ENCODE results near the gene CHST11. TPM values are rescaled to one million over a fixed set of nuclear protein-coding genes. Genes with fewer than 3 reads are reported as not detected.
A peak's percentile ranks its signal among the peaks of the same experiment; 100 is the strongest.

The CHST11 gene
- total RNA-seq, 2 experiments from 2014 or later: 39.3 to 45.3 TPM

DNA sequence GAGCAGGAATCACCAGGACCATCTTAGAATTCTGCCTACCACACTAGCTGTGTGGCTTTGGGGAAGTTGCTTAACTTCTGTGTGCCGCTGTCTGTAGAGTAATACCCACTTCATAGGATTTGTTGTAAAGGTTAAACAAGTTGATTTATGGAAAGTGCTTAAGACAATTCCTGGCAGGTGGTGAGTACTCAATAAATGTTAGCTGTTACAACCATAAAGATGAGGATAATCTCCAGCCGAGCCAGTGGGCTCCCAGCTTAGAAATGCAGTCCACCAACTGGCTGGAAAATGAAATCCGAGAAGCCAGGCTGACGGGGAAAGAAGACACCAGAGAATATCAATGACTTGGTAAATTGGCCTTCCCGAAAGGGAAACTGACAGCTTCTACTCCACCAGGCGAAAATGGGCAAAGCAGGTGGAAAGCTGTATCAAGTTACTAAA, 173.5 kb downstream of the CHST11 start:
- CTCF ChIA-PET: interaction anchor here (1.0 to 2.1 kb wide), 2 partner anchors 173 to 249 kb away, joined by 3 to 6 read pairs; partner anchors contain the start of gene CHST11
- Mint-ChIP-seq H3K27ac (no peak overlapping the region), H3K27me3 (ENCODE audit: low read depth) (no peaks in the 10 kb centered on the region), H3K4me1 (ENCODE audit: low read depth) (peaks cover 11% of the 10 kb centered on the region), H3K4me3 (no peak overlapping the region), H3K9me3 (no peaks in the 10 kb centered on the region), H3K36me3 (ENCODE audit: low read depth) (peaks cover 8% of the 10 kb centered on the region)
- DNase-seq: no peak
- intact Hi-C loops (cut with micrococcal nuclease): no loop called here

- H3K27ac Mint-ChIP-seq: no peak overlapping the region
- H3K4me3 Mint-ChIP-seq: no peak overlapping the region
- H3K9me3 Mint-ChIP-seq: no peaks in the 10 kb centered on the region
- H3K27me3 Mint-ChIP-seq (ENCODE audit: low read depth): no peaks in the 10 kb centered on the region
- peaks cover 8% of the 10 kb centered on the region for H3K36me3 Mint-ChIP-seq (ENCODE audit: low read depth)
- H3K4me1 Mint-ChIP-seq (ENCODE audit: low read depth): peaks cover 14% of the 10 kb centered on the region
- DNase-seq: no peak
- CTCF ChIA-PET: interaction anchor here (0.9 kb wide), 1 partner anchor 250 kb away, joined by 3 read pairs; no protein-coding TSS in a partner anchor
- intact Hi-C loops (cut with micrococcal nuclease): no loop called here
These were observed 175.1 kb downstream of the CHST11 start for GRCh38 chr12:104631867-104632266.

DNA sequence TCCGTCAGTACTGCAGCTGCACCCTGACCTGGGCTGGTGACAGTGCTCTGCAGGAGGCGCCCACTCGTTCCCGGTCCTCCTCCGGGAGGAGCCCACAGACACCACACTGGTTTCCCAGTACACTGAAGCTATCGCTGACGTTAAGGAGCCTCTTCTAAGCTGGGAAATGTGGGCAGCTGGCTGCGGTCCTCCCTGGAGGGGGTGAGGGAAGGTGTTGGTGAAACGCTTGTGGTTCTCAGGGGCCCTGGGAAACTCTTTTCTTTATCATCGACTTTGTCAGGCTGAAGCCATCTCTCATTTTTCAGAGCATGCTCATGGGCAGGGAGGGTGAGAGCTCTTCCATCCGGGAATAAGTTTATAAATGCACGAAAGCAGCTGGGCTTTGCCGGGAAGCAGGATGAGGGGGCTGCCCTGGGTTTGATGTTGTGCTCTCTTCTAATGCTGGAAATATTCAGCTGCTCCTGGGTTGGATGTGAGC, 176.0 kb downstream of the CHST11 start:
- Mint-ChIP-seq H3K27me3 (ENCODE audit: low read depth) (no peaks in the 10 kb centered on the region), H3K4me1 (ENCODE audit: low read depth) (peaks cover 17% of the 10 kb centered on the region), H3K4me3 (no peak overlapping the region), H3K9me3 (no peaks in the 10 kb centered on the region), H3K36me3 (ENCODE audit: low read depth) (peaks cover 9% of the 10 kb centered on the region), H3K27ac (no peak overlapping the region)
- intact Hi-C loops (cut with micrococcal nuclease): no loop called here
- no peak for DNase-seq
- CTCF ChIA-PET: interaction anchor here (0.7 to 0.9 kb wide), 2 partner anchors 64 to 251 kb away, joined by 3 read pairs; no protein-coding TSS in a partner anchor

GRCh38 chr12:104634044-104634443, 177.3 kb downstream of the CHST11 start:
- CTCF ChIA-PET: no interaction called here

GRCh38 chr12:104634852-104635251, 178.1 kb downstream of the CHST11 start:
- H3K9me3 Mint-ChIP-seq: no peaks in the 10 kb centered on the region
- H3K4me1 Mint-ChIP-seq (ENCODE audit: low read depth): peaks cover 20% of the 10 kb centered on the region
- DNase-seq: no peak
- H3K36me3 Mint-ChIP-seq (ENCODE audit: low read depth): peaks cover 12% of the 10 kb centered on the region
- no peaks in the 10 kb centered on the region for H3K27me3 Mint-ChIP-seq (ENCODE audit: low read depth)
- H3K27ac Mint-ChIP-seq: no peak overlapping the region
- CTCF ChIA-PET: no interaction called here
- intact Hi-C loops (cut with micrococcal nuclease): no loop called here
- H3K4me3 Mint-ChIP-seq: no peak overlapping the region

More at GRCh38 chr12:104634044-104634443, 177.3 kb downstream of the CHST11 start:
- no peaks in the 10 kb centered on the region for H3K9me3 Mint-ChIP-seq
- H3K36me3 Mint-ChIP-seq (ENCODE audit: low read depth): peaks cover 8% of the 10 kb centered on the region
- no peak for DNase-seq
- H3K4me3 Mint-ChIP-seq: no peak overlapping the region
- no peaks in the 10 kb centered on the region for H3K27me3 Mint-ChIP-seq (ENCODE audit: low read depth)
- H3K4me1 Mint-ChIP-seq (ENCODE audit: low read depth): peaks cover 20% of the 10 kb centered on the region
- intact Hi-C loops (cut with micrococcal nuclease): no loop called here
- H3K27ac Mint-ChIP-seq: no peak overlapping the region

DNA sequence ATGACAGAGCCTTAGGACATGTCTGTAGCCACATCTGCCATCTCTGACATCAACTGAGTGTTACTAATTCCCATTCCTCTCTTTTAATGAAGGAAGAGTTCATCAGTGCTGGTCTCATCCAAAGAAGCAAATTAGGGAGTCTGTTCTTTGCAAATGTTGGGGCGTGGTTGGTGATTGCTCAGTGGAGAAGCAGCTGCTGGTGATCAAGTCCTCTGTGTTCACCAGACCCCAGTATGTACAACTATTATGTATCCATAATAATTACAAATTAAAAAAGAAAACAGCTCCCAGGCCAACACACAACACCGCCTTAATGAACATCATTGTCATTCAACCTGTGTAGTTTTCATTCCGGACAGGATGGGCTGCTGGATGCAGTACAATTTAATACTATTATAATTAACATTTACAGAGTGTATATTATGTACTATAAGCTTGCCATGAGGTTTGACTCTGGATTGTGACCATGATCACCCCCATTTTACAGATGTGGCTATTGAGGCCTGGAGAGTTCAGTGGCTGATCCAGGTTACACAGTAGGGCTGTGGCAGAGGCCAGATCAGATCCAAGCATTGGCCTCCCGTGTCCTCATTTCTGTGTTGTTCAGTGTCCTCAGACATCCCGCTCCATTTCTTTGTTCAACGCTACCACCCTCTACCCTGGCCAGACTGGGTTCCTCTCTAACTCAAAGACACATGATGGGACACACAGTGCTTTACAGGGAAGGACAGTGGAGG, 179.0 kb downstream of the CHST11 start:
- CTCF ChIA-PET: interaction anchor here (0.6 kb wide), 1 partner anchor 357 kb away, joined by 3 read pairs; no protein-coding TSS in a partner anchor
- H3K4me1 Mint-ChIP-seq (ENCODE audit: low read depth): peaks cover 19% of the 10 kb centered on the region
- no peak overlapping the region for H3K4me3 Mint-ChIP-seq

GRCh38 chr12:104636496-104636895, 179.7 kb downstream of the CHST11 start:
- intact Hi-C loops (cut with micrococcal nuclease): no loop called here
- Mint-ChIP-seq H3K4me3 (no peak overlapping the region), H3K36me3 (ENCODE audit: low read depth) (peaks cover 18% of the 10 kb centered on the region), H3K27me3 (ENCODE audit: low read depth) (no peaks in the 10 kb centered on the region), H3K4me1 (ENCODE audit: low read depth) (peaks cover 17% of the 10 kb centered on the region), H3K27ac (no peak overlapping the region), H3K9me3 (peaks cover 7% of the 10 kb centered on the region)
- CTCF ChIA-PET: interaction anchor here (0.6 kb wide), 1 partner anchor 358 kb away, joined by 3 read pairs; no protein-coding TSS in a partner anchor
- no peak for DNase-seq

More for the DNA sequence above, 179.0 kb downstream of the CHST11 start:
- peaks cover 4% of the 10 kb centered on the region for H3K9me3 Mint-ChIP-seq
- no peak overlapping the region for H3K27ac Mint-ChIP-seq
- no peaks in the 10 kb centered on the region for H3K27me3 Mint-ChIP-seq (ENCODE audit: low read depth)
- DNase-seq: no peak
- H3K36me3 Mint-ChIP-seq (ENCODE audit: low read depth): peaks cover 16% of the 10 kb centered on the region
- intact Hi-C loops (cut with micrococcal nuclease): no loop called here

- peaks cover 20% of the 10 kb centered on the region for H3K4me1 Mint-ChIP-seq (ENCODE audit: low read depth)
- intact Hi-C loops (cut with micrococcal nuclease): no loop called here
- peaks cover 18% of the 10 kb centered on the region for H3K36me3 Mint-ChIP-seq (ENCODE audit: low read depth)
- no peak for DNase-seq
- peaks cover 7% of the 10 kb centered on the region for H3K9me3 Mint-ChIP-seq
- CTCF ChIA-PET: no interaction called here
- no peaks in the 10 kb centered on the region for H3K27me3 Mint-ChIP-seq (ENCODE audit: low read depth)
- peak overlapping the region; percentile 24 for H3K27ac Mint-ChIP-seq
- no peak overlapping the region for H3K4me3 Mint-ChIP-seq
These were observed 180.9 kb downstream of the CHST11 start for GRCh38 chr12:104637604-104638003.

DNA sequence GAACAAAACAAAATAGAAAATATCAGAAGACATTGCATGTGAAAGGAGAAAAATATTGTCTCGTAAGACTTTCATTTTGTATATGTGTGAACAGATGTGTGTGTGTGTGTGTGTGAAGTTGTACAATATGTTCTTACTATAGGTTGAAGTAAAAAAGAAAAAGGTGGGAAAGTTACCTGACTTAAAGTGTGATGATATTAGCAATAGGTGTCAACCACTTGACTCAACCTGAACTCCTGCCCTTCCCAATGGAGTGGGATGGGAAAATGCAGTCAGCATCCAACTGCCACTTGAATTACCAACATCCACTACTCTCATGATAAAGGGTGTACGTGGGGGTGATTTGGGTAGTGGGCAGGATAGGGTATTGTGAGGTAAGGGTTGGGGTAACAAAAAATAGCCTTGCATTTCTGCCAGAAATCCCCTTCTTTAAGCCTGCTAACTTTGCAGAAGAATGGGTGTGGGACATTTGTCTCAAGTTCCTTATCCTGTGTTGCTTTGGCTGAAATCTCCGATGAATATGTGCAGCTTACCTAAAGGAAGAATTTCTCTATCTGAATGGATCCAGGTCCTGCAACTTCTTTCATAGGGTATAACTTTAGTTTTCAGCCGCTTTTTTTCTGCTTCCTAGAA, 181.6 kb downstream of the CHST11 start:
- Mint-ChIP-seq H3K36me3 (ENCODE audit: low read depth) (peaks cover 18% of the 10 kb centered on the region), H3K9me3 (peaks cover 7% of the 10 kb centered on the region), H3K4me3 (no peak overlapping the region), H3K27me3 (ENCODE audit: low read depth) (no peaks in the 10 kb centered on the region), H3K4me1 (ENCODE audit: low read depth) (peaks cover 20% of the 10 kb centered on the region), H3K27ac (peak overlapping the region; percentile 24)
- intact Hi-C loops (cut with micrococcal nuclease): no loop called here
- DNase-seq: no peak
- CTCF ChIA-PET: no interaction called here

GRCh38 chr12:104638851-104639240, 182.1 kb downstream of the CHST11 start:
- H3K9me3 Mint-ChIP-seq: peaks cover 7% of the 10 kb centered on the region
- no peak for DNase-seq
- CTCF ChIA-PET: no interaction called here
- H3K36me3 Mint-ChIP-seq (ENCODE audit: low read depth): peaks cover 16% of the 10 kb centered on the region
- no peak overlapping the region for H3K27ac Mint-ChIP-seq
- peaks cover 25% of the 10 kb centered on the region for H3K4me1 Mint-ChIP-seq (ENCODE audit: low read depth)
- no peak overlapping the region for H3K4me3 Mint-ChIP-seq
- intact Hi-C loops (cut with micrococcal nuclease): no loop called here
- H3K27me3 Mint-ChIP-seq (ENCODE audit: low read depth): no peaks in the 10 kb centered on the region

- intact Hi-C loops (cut with micrococcal nuclease): no loop called here
- Mint-ChIP-seq H3K4me1 (ENCODE audit: low read depth) (peaks cover 30% of the 10 kb centered on the region), H3K9me3 (peaks cover 7% of the 10 kb centered on the region), H3K27me3 (ENCODE audit: low read depth) (no peaks in the 10 kb centered on the region), H3K27ac (no peak overlapping the region), H3K36me3 (ENCODE audit: low read depth) (peaks cover 14% of the 10 kb centered on the region), H3K4me3 (no peak overlapping the region)
- DNase-seq: no peak
- CTCF ChIA-PET: interaction anchor here (0.7 to 1.6 kb wide), 3 partner anchors 40 to 233 kb away, joined by 3 read pairs; no protein-coding TSS in a partner anchor
These were observed 184.2 kb downstream of the CHST11 start for GRCh38 chr12:104640956-104641355.

- Mint-ChIP-seq H3K27ac (no peak overlapping the region), H3K4me1 (ENCODE audit: low read depth) (peaks cover 28% of the 10 kb centered on the region), H3K36me3 (ENCODE audit: low read depth) (peaks cover 18% of the 10 kb centered on the region), H3K27me3 (ENCODE audit: low read depth) (no peaks in the 10 kb centered on the region), H3K9me3 (peaks cover 7% of the 10 kb centered on the region), H3K4me3 (no peak overlapping the region)
- intact Hi-C loops (cut with micrococcal nuclease): loop anchor here (2.0 kb wide), 1 partner anchor 37 kb away; no protein-coding TSS in a partner anchor
- CTCF ChIA-PET: no interaction called here
- no peak for DNase-seq
These were observed 185.1 kb downstream of the CHST11 start for GRCh38 chr12:104641862-104642261.
